ENCODE data around the gene MPPE1. TPM values are rescaled to one million over a fixed set of nuclear protein-coding genes. Genes with fewer than 3 reads are reported as not detected.

MPPE1 gene
- total RNA-seq, 4 donors from 2014 or later: 27.1 to 54.8 (median 30.8) TPM

GRCh38 chr18:11862468-11863137, 45.5 kb downstream of the MPPE1 start:
- no peak for TF ChIP-seq CTCF (IDR thresholded peaks at IDR 0.05; ENCODE audit: low read depth)

- no peak for TF ChIP-seq CTCF (IDR thresholded peaks at IDR 0.05; ENCODE audit: low read depth)
These were observed 46.4 kb downstream of the MPPE1 start for GRCh38 chr18:11861583-11862288.

- no peak for TF ChIP-seq CTCF (IDR thresholded peaks at IDR 0.05; ENCODE audit: low read depth)
These were observed 47.3 kb downstream of the MPPE1 start for GRCh38 chr18:11860594-11861450.

DNA sequence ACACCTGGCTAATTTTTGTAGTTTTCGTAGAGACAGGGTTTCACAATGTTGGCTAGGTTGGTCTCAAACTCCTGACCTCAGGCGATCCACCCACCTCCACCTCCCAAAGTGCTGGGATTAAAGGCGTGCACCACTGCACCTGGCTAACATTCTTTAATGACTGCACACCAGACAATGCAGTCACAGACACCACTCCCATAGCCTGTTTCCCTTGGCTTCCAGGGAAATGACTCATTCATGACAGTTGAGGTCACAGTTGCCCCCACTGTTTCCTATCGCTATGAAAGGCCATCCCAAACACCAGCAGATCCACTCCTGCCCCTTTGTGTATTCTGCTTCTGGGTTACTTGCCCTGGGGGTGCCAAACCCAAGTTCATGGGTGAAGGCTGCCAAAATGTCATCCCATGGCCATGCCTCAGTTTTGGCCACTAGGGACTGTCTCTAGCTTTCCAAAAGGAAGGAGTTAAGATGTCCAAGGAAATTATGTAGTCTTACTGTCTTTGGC, 48.2 kb downstream of the MPPE1 start:
- no peak for TF ChIP-seq CTCF (IDR thresholded peaks at IDR 0.05; ENCODE audit: low read depth)

GRCh38 chr18:11859282-11859830, 48.8 kb downstream of the MPPE1 start:
- no peak for TF ChIP-seq CTCF (IDR thresholded peaks at IDR 0.05; ENCODE audit: low read depth)

DNA sequence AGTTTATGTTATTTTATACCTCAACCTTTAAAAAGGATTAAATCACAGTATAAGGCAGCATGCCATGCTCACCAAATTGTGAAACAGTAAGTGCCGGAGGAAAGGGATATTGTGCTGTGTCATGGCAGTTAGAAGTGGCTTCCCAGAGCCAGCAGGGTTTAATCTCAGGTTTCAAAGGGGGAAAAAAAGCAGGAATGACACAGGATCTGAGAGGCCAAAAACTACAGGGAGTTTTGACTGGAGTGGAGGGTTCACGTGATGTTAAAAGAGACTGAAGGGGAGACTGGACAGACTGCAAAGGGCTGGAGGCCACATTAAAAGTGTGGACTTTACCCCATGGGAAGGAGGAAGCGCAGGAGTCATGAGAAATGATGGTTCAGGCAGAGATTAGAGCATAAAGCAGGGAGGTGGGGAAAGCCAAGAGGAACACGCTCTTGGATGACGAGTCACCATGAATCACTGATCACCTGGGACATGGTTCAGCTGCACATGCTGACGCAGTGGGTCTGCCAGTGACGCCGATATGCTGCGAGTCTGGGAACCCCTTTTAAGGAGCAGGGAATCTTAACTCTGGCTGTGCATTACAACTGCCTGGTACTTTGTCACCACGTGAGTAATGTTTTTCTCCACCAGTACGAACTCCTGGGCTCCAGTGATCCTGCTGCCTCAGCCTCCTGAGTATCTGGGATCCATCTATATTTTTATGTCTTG, 50.8 kb downstream of the MPPE1 start:
- TF ChIP-seq CTCF (IDR thresholded peaks at IDR 0.05; ENCODE audit: low read depth): no peak
